GM21515 (cell line): ENCODE data around the gene UNC93A.
"Not testable (repeated sequence)": the region's sequence is repeated elsewhere in the genome, so short reads cannot be mapped to it uniquely, and the experiment has no call there.

ENCODE experiments used
- ATAC-seq: cut with Tn5 transposase; IDR thresholded peaks from one replicate; pipeline ENCODE4 v1.9.1; 2021; ENCODE audit not compliant: unreplicated experiment

Gene UNC93A

GRCh38 chr6:167270499-167271311 is 20.4 kb upstream of the UNC93A start:
- ATAC-seq: no peak

GRCh38 chr6:167272151-167272550 is 19.0 kb upstream of the UNC93A start:
- no peak for ATAC-seq

- no peak for ATAC-seq
Measured at GRCh38 chr6:167272696-167273379, 18.3 kb upstream of the UNC93A start.

- ATAC-seq: no peak
Measured at GRCh38 chr6:167274270-167274669, 16.8 kb upstream of the UNC93A start.

- ATAC-seq: no peak
Measured at GRCh38 chr6:167275001-167275400, 16.1 kb upstream of the UNC93A start.

GRCh38 chr6:167275436-167275835 is 15.7 kb upstream of the UNC93A start:
- ATAC-seq: no peak

GRCh38 chr6:167276772-167277533 is 14.2 kb upstream of the UNC93A start:
- no peak for ATAC-seq

GRCh38 chr6:167278173-167278940 is 12.8 kb upstream of the UNC93A start:
- ATAC-seq: not testable (repeated sequence)

GRCh38 chr6:167279766-167280446 is 11.2 kb upstream of the UNC93A start:
- no peak for ATAC-seq

GRCh38 chr6:167280466-167280865 is 10.6 kb upstream of the UNC93A start:
- not testable (repeated sequence) for ATAC-seq

- ATAC-seq: no peak
Measured at GRCh38 chr6:167282165-167282564, 8.9 kb upstream of the UNC93A start.

- ATAC-seq: not testable (repeated sequence)
Measured at GRCh38 chr6:167284565-167284964, 6.5 kb upstream of the UNC93A start.

- ATAC-seq: no peak
Measured at GRCh38 chr6:167285077-167285770, 5.9 kb upstream of the UNC93A start.

- ATAC-seq: no peak
Measured at GRCh38 chr6:167287513-167288048, 3.5 kb upstream of the UNC93A start.

GRCh38 chr6:167288591-167289225 is 2.4 kb upstream of the UNC93A start:
- peak; percentile 63 for ATAC-seq

GRCh38 chr6:167289291-167289690 is 1.8 kb upstream of the UNC93A start:
- ATAC-seq: not testable (repeated sequence)

GRCh38 chr6:167291623-167292300 is 647 bp downstream of the UNC93A start:
- no peak for ATAC-seq

GRCh38 chr6:167292301-167293087 is 1.4 kb downstream of the UNC93A start:
- no peak for ATAC-seq
